NCI-H1694 treated with DMSO at 0.1 percent for 48 hours (cell line): ENCODE data around the gene PKDREJ.
"Not testable (repeated sequence)": the region's sequence is repeated elsewhere in the genome, so short reads cannot be mapped to it uniquely, and the experiment has no call there.

Experiments used
- DNase-seq: peaks from one replicate; lab custom pipeline; 2025; lab: John Stamatoyannopoulos, UW

PKDREJ gene

GRCh38 chr22:46263216-46263590 lies at the start of gene PKDREJ:
Gene PKDREJ, minus strand, starts transcription at chr22:46263343. Its CDS starts 21 bp downstream, at chr22:46263322.
- DNase-seq, result no peak

- DNase-seq, result not testable (repeated sequence)
Measured at GRCh38 chr22:46312848-46313247, 49.7 kb upstream of the PKDREJ start.

GRCh38 chr22:46312056-46312455 lies 48.9 kb upstream of the PKDREJ start:
- DNase-seq, result no peak

- no peak for DNase-seq
Measured at GRCh38 chr22:46309526-46310085, 46.5 kb upstream of the PKDREJ start.

GRCh38 chr22:46308283-46308988 lies 45.3 kb upstream of the PKDREJ start:
- DNase-seq, result no peak

- DNase-seq, result no peak
Measured at GRCh38 chr22:46303347-46303965, 40.3 kb upstream of the PKDREJ start.

GRCh38 chr22:46300491-46300890 lies 37.3 kb upstream of the PKDREJ start:
- no peak for DNase-seq

- DNase-seq, result no peak
Measured at GRCh38 chr22:46299101-46299500, 36.0 kb upstream of the PKDREJ start.

GRCh38 chr22:46297151-46297812 lies 34.1 kb upstream of the PKDREJ start:
- DNase-seq, result no peak

- peak; percentile 98 for DNase-seq
Measured at GRCh38 chr22:46296257-46297150, 33.4 kb upstream of the PKDREJ start, which contains the start of gene GTSE1. Gene GTSE1, plus strand, starts transcription at chr22:46296870. Its CDS starts 531 bp downstream, at chr22:46297401.

- DNase-seq, result no peak
Measured at GRCh38 chr22:46295277-46295971, 32.3 kb upstream of the PKDREJ start.

GRCh38 chr22:46294784-46295183 lies 31.6 kb upstream of the PKDREJ start:
- no peak for DNase-seq

- DNase-seq, result peak; percentile 33
Measured at GRCh38 chr22:46293577-46294260, 30.6 kb upstream of the PKDREJ start.

- no peak for DNase-seq
Measured at GRCh38 chr22:46292732-46293131, 29.6 kb upstream of the PKDREJ start.

- no peak for DNase-seq
Measured at GRCh38 chr22:46292173-46292572, 29.0 kb upstream of the PKDREJ start.

- DNase-seq, result no peak
Measured at GRCh38 chr22:46290843-46291785, 28.0 kb upstream of the PKDREJ start.

GRCh38 chr22:46290121-46290842 lies 27.1 kb upstream of the PKDREJ start:
- DNase-seq, result no peak

GRCh38 chr22:46289244-46289891 lies 26.2 kb upstream of the PKDREJ start:
- DNase-seq, result no peak
